ENCODE data around the gene AXIN1.

Gene AXIN1

GRCh38 chr16:314795-315299 lies 37.7 kb downstream of the AXIN1 start:
- FAIRE-seq (no peak), DNase-seq (ENCODE audit: extremely low spot score, insufficient read length, low read depth) (no peak)

- FAIRE-seq = no peak
- DNase-seq (ENCODE audit: extremely low spot score, insufficient read length, low read depth) = no peak
Observed at GRCh38 chr16:314351-314750, 38.2 kb downstream of the AXIN1 start.

- DNase-seq (ENCODE audit: extremely low spot score, insufficient read length, low read depth) (no peak), FAIRE-seq (no peak)
Observed at GRCh38 chr16:311725-312124, 40.8 kb downstream of the AXIN1 start.

GRCh38 chr16:309476-309875 lies 43.0 kb downstream of the AXIN1 start:
- no peak for FAIRE-seq
- no peak for DNase-seq (ENCODE audit: extremely low spot score, insufficient read length, low read depth)

- DNase-seq (ENCODE audit: extremely low spot score, insufficient read length, low read depth) (no peak), FAIRE-seq (no peak)
Observed at GRCh38 chr16:307691-308312, 44.7 kb downstream of the AXIN1 start.

GRCh38 chr16:306911-307370 lies 45.6 kb downstream of the AXIN1 start:
- DNase-seq (ENCODE audit: extremely low spot score, insufficient read length, low read depth) (no peak), FAIRE-seq (no peak)

- DNase-seq (ENCODE audit: extremely low spot score, insufficient read length, low read depth) (no peak), FAIRE-seq (no peak)
Observed at GRCh38 chr16:305916-306626, 46.5 kb downstream of the AXIN1 start.

- no peak for DNase-seq (ENCODE audit: extremely low spot score, insufficient read length, low read depth)
- no peak for FAIRE-seq
Observed at GRCh38 chr16:303760-304505, 48.6 kb downstream of the AXIN1 start.

GRCh38 chr16:301950-302349 lies 50.6 kb downstream of the AXIN1 start:
- FAIRE-seq (no peak), DNase-seq (ENCODE audit: extremely low spot score, insufficient read length, low read depth) (no peak)

GRCh38 chr16:301235-301634 lies 51.3 kb downstream of the AXIN1 start:
- no peak for FAIRE-seq
- DNase-seq (ENCODE audit: extremely low spot score, insufficient read length, low read depth) = no peak

- no peak for DNase-seq (ENCODE audit: extremely low spot score, insufficient read length, low read depth)
- FAIRE-seq = no peak
Observed at GRCh38 chr16:297832-298231, 54.7 kb downstream of the AXIN1 start.

- FAIRE-seq (no peak), DNase-seq (ENCODE audit: extremely low spot score, insufficient read length, low read depth) (no peak)
Observed at GRCh38 chr16:296806-297510, 55.6 kb downstream of the AXIN1 start.

- DNase-seq (ENCODE audit: extremely low spot score, insufficient read length, low read depth) (no peak), FAIRE-seq (no peak)
Observed at GRCh38 chr16:296276-296675, 56.2 kb downstream of the AXIN1 start.

GRCh38 chr16:293043-293775 lies 59.3 kb downstream of the AXIN1 start:
- FAIRE-seq = no peak
- no peak for DNase-seq (ENCODE audit: extremely low spot score, insufficient read length, low read depth)

GRCh38 chr16:291539-291938 lies 61.0 kb downstream of the AXIN1 start:
- FAIRE-seq (no peak), DNase-seq (ENCODE audit: extremely low spot score, insufficient read length, low read depth) (no peak)

GRCh38 chr16:290681-291405 lies 61.7 kb downstream of the AXIN1 start:
- FAIRE-seq = no peak
- no peak for DNase-seq (ENCODE audit: extremely low spot score, insufficient read length, low read depth)

GRCh38 chr16:290015-290680 lies 62.4 kb downstream of the AXIN1 start:
- FAIRE-seq (no peak), DNase-seq (ENCODE audit: extremely low spot score, insufficient read length, low read depth) (no peak)

- FAIRE-seq (no peak), DNase-seq (ENCODE audit: extremely low spot score, insufficient read length, low read depth) (no peak)
Observed at GRCh38 chr16:289395-289997, 63.0 kb downstream of the AXIN1 start.

All from GM18507 (cell line).